GM21528 (cell line): ENCODE results near the gene TCF25.
"Not testable (repeated sequence)": the region's sequence is repeated elsewhere in the genome, so short reads cannot be mapped to it uniquely, and the experiment has no call there.

Experiments
- ATAC-seq: cut with Tn5 transposase; IDR thresholded peaks from one replicate; pipeline ENCODE4 v1.9.1; 2021; ENCODE audit warnings: mild to moderate bottlenecking, moderate library complexity; ENCODE audit not compliant: unreplicated experiment, low FRiP score

TCF25 gene

DNA sequence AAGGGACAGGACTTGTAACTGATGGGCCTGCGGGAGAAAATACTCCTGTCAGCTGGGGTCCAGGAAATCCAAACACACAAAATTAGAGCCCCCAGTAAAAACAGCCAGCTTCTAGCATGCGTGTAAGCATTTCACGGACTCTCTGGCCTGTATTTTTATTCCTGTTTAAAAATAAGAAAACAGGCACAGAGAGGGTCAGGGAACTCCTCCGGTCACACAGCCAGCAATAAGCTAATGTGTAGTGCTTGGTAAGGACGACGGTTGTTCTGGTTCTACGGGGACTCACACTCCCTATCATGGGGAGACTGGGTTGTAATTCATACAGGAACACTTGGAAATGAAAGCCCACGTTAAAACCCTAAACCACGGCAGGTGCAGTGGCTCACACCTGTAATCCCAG is 1.5 kb upstream of the TCF25 start:
- no peak for ATAC-seq

DNA sequence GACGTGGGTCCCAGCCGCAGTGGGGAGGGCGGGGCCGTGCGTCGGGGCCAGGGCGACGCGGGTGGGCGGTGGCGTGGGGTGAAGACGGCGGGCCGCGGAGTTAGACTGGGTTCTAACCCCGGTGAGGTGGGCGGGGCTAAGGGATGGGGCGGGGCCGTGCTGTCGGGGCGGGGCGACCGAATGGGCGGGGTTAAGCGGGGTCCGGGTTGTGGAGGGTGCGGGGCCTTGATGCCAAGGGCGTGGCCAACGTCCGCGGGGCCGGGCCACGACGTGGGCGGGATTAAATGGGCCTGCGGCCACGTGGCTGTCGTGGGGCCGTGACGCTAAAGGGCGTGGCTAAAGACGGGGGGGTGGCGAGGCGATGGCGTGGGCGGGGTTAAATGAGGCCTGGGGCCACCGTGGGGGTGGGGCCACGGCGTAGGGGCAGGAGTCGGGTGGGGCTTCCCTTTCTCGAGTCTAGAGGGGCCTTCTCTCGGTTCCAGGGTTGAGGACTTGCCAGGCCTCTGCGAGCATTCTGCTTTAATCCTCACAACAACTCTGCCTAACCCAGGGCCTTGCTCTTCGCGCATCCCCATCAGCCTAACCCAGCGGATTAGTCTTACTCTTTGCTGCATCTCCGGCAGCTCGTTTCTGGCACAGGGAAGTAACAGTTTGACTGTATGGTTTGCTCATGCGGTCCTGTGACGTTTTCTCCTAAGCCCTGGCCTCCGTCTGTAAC is 739 bp downstream of the TCF25 start:
- ATAC-seq = peak; percentile 61

DNA sequence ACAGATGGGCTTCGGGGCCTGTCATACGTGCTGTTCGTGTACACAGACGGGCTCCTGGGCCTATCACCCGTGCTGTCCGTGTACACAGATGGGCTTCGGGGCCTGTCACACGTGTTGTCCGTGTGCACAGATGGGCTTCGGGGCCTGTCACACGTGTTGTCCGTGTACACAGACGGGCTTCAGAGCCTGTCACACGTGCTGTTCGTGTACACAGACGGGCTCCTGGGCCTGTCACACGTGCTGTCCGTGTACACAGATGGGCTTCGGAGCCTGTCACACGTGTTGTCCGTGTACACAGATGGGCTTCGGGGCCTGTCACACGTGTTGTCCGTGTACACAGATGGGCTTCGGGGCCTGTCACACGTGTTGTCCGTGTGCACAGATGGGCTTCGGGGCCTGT is 5.7 kb downstream of the TCF25 start:
- ATAC-seq = not testable (repeated sequence)

DNA sequence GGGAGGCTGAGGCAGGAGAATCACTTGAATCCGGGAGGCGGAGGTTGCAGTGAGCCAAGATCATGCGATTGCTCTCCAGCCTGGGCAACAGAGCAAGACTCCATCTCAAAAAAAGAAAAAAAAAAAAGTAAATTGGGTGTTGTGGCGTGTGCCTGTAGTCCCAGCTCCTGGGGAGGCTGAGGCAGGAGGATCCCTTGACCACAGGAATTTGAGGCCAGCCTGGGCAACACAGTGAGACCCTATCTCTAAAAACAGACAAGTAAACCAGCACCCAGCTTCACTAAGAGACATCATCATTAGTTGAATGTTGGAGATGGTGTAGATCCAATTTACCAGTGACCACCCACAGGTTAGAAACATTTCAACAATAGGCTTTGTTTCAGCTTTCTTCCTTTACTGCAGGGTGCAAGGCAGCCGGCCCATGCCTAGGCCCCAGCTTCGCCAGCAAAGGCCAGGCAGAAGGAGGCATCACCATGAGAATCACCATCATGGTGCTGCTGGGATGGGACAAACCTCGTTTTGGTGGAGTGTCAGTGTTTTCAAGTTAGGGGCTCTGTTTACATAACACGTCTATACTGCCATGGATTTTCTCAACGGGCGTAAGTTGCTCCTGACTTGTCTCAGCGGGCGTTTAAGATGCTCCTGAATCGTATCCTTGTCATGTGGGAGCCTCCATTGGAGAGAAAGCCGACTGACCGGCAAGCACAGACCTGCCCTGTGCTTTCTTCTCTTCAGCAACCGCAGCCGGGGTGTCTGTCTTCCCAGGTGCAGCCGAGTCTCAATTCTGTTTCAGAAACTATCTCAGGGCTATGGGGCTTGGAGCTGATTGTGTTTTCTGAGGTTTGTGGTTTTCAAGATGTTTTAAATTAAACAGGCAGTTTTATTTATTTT is 7.3 kb downstream of the TCF25 start:
- ATAC-seq = no peak

GRCh38 chr16:89881368-89881730 is 8.0 kb downstream of the TCF25 start:
- no peak for ATAC-seq

DNA sequence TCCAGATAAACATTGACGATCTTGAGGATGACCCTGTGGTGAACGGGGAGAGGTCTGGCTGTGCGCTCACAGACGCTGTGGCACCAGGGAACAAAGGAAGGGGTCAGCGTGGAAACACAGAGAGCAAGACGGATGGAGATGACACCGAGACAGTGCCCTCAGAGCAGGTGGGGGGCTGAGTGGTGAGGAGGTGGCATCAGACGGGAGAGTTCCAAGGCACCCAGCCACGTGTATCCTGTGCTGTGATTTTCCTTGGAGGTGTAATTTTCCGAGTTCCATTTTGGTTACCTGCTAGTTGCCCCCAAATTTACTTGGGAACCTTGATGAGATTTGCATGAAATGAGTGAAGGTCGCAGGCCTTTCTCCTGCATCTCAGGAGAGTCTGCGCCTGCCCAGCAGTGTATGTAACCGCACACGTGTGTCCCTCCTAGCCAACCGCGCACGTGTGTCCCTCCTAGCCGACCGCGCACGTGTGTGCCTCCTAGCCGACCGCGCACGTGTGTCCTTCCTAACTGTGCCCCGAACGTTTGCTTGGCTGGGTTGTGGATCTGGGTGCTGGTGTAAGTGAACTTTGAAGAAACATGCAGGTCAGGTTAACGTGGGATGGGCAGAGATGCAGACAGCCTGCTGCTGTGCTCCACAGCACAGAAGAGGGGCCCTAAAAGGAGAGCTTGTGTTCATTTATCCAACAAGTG is 10.1 kb downstream of the TCF25 start:
- no peak for ATAC-seq

DNA sequence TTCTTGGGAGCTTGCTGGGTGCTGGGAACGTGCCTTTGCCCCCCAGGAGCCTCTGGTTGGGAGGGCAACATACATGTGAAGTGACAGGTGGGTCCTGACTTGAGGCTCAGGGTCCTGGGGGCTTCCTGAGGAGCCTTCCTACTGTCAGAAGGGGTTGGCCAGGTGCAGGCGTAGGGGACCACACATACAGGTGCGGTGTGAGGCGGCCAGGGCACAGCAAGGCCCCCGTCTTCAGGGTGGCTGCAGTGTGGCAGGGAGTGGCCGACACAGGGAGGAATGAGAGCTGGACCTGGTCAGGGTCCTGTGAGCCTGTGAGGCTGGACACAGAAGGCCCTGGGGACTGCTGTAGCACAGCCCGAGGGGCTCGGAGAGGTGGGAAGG is 10.6 kb downstream of the TCF25 start:
- ATAC-seq = no peak

DNA sequence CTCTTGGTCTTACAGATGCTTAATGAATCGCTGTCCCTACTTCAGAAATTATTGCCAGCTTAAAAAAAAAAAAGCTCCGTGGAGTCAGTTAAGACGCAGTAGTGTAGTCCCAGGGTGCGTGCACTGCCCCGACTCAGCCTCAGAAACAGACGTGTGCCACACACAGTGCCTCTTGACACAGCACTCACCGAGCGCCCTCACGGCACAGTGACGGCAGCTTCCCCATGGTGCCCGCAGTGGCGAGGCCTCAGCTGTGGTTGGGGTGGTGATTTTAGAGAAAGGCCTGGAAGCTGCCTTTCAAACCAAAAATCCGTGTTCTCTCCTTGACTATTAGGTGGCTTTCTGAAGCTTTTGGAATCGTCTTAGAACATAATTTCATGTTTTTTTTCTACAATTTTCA is 13.9 kb downstream of the TCF25 start:
- ATAC-seq = no peak

GRCh38 chr16:89890200-89890599 is 16.8 kb downstream of the TCF25 start:
- no peak for ATAC-seq

DNA sequence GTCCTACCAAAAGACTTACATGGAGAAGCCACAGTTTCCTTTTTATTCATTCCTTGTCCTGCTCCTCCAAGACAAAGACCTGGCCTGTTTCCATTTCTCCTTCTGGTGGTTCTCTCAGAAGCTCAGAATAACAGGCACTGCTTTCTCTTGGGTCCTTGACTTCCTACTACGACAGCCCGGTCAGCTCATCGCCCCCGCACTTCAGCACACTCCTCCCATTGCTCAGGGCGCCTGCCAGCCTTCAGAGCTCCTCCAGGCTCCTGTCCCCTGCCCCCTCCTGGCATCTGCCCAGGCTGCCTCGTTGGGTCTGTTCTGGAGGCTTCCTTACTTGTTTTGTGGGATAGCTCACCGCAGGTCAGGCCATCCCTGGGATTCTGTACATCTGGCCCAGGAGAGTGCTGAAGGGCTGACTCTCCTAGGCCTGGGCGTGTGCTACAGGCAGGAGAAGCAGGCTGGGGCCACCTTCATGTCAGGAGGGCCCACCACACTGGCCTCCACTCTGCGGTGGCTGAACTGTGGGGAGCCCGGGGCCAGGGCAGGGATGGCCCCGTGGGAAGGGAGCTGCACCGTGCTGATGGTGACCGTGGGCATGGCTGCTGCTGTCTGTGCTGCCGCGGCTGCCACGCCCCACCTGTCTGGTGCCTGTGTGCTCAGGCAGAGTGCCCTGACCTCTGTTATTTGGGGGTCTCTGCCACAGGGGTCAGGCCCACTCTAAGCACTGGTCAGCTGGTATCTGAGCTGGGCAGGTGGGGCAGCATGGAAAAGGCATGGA is 17.7 kb downstream of the TCF25 start:
- ATAC-seq = no peak

GRCh38 chr16:89892055-89892630 is 18.8 kb downstream of the TCF25 start:
- no peak for ATAC-seq

DNA sequence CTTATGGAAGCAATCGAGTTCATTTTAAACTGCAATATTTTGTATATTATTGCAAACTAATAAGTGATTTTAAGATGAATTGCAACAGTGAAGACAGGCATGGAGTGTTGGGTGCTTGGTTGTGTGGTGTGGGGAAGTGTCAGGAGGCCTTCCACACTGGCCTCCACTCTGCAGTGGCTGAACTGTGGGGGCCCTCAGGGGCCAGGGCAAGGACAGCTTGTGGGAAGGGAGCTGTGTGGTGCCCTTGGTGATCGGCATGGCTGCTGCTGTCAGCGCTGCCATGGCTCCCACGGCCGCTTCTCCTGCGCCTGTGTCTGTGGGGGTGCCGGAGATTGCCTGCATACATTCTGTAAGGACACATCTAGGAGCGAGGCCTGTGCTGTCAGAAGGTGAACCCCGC is 19.2 kb downstream of the TCF25 start:
- ATAC-seq = no peak

GRCh38 chr16:89893642-89894548 is 20.5 kb downstream of the TCF25 start:
- no peak for ATAC-seq

DNA sequence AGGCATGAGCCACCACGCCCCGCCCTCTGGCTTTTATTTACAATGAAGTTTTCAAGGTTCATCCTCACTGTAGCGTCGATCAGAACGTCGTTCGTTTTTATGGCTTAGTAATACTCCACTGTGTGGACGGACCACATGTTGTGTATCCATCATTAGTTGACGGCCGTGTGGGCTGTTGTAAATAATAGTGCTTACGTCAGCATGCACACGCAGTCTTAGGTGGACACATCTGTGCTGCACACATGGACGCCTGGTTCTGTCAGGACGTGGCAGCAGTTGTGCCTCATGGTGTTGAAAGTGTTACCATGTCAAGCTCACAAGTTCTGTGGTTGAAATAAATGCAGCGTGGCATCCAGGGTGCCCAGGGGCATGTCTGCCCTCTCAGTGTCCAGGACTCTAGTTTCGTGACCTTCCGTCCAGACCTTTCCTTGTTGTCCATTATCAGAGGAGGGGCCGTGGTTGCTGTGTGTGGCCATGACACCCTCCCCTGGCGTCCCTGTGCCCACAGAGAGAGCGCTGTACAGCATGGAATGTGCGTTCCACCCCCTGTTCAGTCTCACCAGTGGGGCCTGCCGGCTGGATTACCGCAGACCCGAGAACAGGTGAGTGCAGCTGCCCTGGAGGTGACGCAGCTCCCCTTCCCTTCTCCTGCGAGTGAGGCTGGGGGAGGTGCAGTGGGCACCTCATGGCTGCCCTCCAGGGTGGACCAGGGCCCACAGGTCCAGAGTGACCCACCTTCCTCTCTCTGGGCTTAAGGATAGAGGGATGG is 22.3 kb downstream of the TCF25 start:
- no peak for ATAC-seq

DNA sequence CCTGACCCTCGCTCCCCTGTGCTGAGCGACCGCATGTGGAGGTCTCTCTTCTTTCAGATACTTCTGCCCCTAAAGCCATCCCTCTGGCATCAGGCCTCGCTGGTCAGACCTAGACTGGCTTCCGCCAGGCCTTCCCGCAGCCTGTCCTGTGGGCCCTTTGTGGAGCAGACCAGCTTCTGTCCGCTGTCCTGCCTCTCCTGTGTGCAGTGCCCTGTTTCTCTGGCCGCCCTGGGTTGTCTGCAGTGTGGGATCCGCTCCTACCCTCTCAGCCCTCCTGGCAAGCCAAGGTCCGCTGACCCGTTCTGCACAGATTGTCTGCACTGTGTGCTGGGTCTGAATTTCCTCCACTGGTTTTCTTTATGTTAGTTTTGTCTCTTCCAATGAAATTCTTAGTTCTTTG is 23.8 kb downstream of the TCF25 start:
- ATAC-seq = no peak

DNA sequence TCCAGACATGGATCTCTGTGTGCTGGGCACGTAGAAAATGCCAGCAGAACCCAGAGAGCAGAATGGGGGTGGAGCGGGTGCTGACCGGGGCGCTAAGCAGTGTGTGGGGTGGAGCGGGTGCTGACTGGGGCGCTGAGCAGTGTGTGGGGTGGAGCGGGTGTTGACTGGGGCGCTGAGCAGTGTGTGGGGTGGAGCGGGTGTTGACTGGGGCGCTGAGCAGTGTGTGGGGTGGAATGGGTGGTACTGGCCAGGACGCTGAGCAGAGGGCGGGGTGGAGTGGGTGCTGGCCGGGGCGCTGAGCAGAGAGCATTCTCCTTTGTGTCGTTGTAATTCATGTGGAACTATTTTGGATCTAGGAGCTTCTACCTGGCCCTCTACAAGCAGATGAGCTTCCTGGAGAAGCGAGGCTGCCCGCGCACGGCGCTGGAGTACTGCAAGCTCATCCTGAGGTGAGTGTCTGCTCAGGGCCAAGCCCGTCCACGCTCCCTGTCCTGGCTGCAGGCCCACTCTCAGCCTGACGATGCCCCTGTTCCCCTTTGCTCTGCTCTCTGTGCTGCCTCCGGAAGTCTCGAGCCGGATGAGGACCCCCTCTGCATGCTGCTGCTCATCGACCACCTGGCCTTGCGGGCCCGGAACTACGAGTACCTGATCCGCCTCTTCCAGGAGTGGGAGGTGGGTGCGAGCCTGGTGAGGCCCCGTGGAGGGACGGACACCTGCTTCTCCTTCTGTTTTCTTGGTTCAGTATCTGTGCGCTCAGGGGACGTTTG is 25.0 kb downstream of the TCF25 start:
- no peak for ATAC-seq

DNA sequence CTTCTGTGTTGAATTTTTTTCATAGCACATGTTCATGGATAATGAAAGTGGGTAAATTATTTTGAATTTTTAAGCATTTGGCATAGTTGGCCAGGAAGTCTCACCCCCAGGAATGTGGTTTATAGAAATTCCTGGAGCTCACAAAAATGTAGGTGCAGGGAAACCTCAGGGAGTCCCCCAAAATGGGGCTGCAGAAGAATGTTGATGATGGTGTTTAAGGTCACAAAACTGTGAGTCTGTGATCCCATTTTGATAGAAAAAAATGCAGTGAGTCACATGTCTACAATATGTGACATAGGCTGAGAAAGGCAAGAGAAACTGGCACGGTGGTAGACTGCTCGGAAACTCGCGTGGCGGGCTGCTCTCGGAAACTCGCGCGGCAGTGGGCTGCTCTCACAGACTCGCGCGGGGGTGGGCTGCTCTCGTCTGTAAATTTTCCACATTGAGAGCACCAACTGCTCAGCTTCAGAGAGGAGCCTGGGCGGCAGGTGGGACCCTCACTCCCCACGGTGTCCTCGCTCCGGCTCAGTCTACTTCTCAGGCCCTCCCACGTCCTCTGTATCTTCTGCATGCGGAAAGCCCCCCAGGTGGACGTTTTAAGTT is 26.6 kb downstream of the TCF25 start:
- ATAC-seq = no peak
